Astrocyte (in vitro differentiated cells and primary cell): ENCODE results near the gene TGM2. TPM values are rescaled to one million over a fixed set of nuclear protein-coding genes. Genes with fewer than 3 reads are reported as not detected.
A peak's percentile ranks its signal among the peaks of the same experiment; 100 is the strongest.

Experiments
- DNase-seq: peaks from one replicate; pipeline ENCODE4 v3.0.0-alpha.2; 2010; ENCODE audit warnings: low read depth
- FAIRE-seq: peaks from 2 replicates; lab custom pipeline; 2011; peaks lifted over from hg19 to GRCh38; lab: Jason Lieb, UNC
- H2AFZ ChIP-seq: 2 replicates; pipeline ENCODE4 v1.6.0; 2012; ENCODE audit warnings: low read depth, low read length, inconsistent platforms
- H3K27ac ChIP-seq: 2 replicates; pipeline ENCODE4 v1.5.1; 2011; ENCODE audit warnings: low read depth, low read length, inconsistent platforms
- H3K27me3 ChIP-seq: 2 replicates; pipeline ENCODE4 v1.6.0; 2011; ENCODE audit warnings: low read length, inconsistent platforms; ENCODE audit not compliant: insufficient read depth
- H3K36me3 ChIP-seq: 2 replicates; pipeline ENCODE4 v1.5.1; 2011; ENCODE audit warnings: low read length, inconsistent platforms; ENCODE audit not compliant: insufficient read depth
- H3K4me1 ChIP-seq: 2 replicates; pipeline ENCODE4 v1.5.1; 2011; ENCODE audit warnings: low read length, inconsistent platforms; ENCODE audit not compliant: insufficient read depth
- H3K4me2 ChIP-seq: 2 replicates; pipeline ENCODE4 v1.6.0; 2012; ENCODE audit warnings: low read length, inconsistent platforms
- H3K4me3 ChIP-seq: 2 replicates; pipeline ENCODE4 v1.5.1; 2011; ENCODE audit warnings: low read depth, mild to moderate bottlenecking, low read length, inconsistent platforms; ENCODE audit not compliant: insufficient read depth
- H3K79me2 ChIP-seq: 2 replicates; pipeline ENCODE4 v1.6.0; 2012; ENCODE audit warnings: mild to moderate bottlenecking, low read length, inconsistent platforms; ENCODE audit not compliant: insufficient read depth
- H3K9ac ChIP-seq: 2 replicates; pipeline ENCODE4 v1.6.0; 2012; ENCODE audit warnings: mild to moderate bottlenecking, low read length, inconsistent platforms
- H3K9me3 ChIP-seq: 2 replicates; pipeline ENCODE4 v1.5.1; 2012; ENCODE audit warnings: low read depth, mild to moderate bottlenecking, low read length, inconsistent platforms; ENCODE audit not compliant: insufficient read depth
- H4K20me1 ChIP-seq: 2 replicates; pipeline ENCODE4 v1.6.0; 2012; ENCODE audit warnings: low read length, inconsistent platforms; ENCODE audit not compliant: insufficient read depth
- H3K27ac Mint-ChIP-seq: one replicate; pipeline ENCODE4 v1.8.0; 2021; ENCODE audit warnings: mild to moderate bottlenecking, mixed read lengths; ENCODE audit not compliant: unreplicated experiment
- H3K27me3 Mint-ChIP-seq: one replicate; pipeline ENCODE4 v1.8.0; 2021; ENCODE audit warnings: low read depth, mixed read lengths; ENCODE audit not compliant: unreplicated experiment
- H3K36me3 Mint-ChIP-seq: one replicate; pipeline ENCODE4 v1.8.0; 2021; ENCODE audit warnings: low read depth, mixed read lengths; ENCODE audit not compliant: unreplicated experiment
- H3K4me1 Mint-ChIP-seq: one replicate; pipeline ENCODE4 v1.8.0; 2021; ENCODE audit warnings: low read depth, mixed read lengths; ENCODE audit not compliant: unreplicated experiment
- H3K4me3 Mint-ChIP-seq: one replicate; pipeline ENCODE4 v1.8.0; 2021; ENCODE audit warnings: mild to moderate bottlenecking, moderate library complexity, mixed read lengths; ENCODE audit not compliant: unreplicated experiment
- H3K9me3 Mint-ChIP-seq: one replicate; pipeline ENCODE4 v1.8.0; 2021; ENCODE audit warnings: mild to moderate bottlenecking, mixed read lengths; ENCODE audit not compliant: unreplicated experiment
- CTCF ChIP-seq: IDR thresholded peaks from 2 replicates; pipeline ENCODE4 v1.5.1; 2011; ENCODE audit warnings: low read depth, mild to moderate bottlenecking, inconsistent platforms, low read length, moderate library complexity; ENCODE audit not compliant: insufficient read depth
- EZH2 ChIP-seq: IDR thresholded peaks from 2 replicates; pipeline ENCODE4 v1.6.1; 2012; ENCODE audit warnings: mild to moderate bottlenecking, low read length, inconsistent platforms; ENCODE audit not compliant: insufficient read depth
- total RNA-seq: library from RNA; stranded (reverse); gene quantifications from 2 replicates; pipeline ENCODE4 v1.2.1, GENCODE V29; 2021

TGM2 gene
- total RNA-seq, 1 donor from 2014 or later: 98.9 TPM

GRCh38 chr20:38186788-38187221 is 21.7 kb upstream of the TGM2 start:
- no peaks in the 10 kb centered on the region for H3K36me3 Mint-ChIP-seq
- peaks cover 4% of the 10 kb centered on the region for H3K27me3 Mint-ChIP-seq
- Histone ChIP-seq H3K27ac (peak overlapping the region; percentile 39), H4K20me1 (no peaks in the 10 kb centered on the region), H3K4me1 (peaks cover 18% of the 10 kb centered on the region), H2AFZ (no peak overlapping the region), H3K9ac (no peak overlapping the region), H3K79me2 (no peaks in the 10 kb centered on the region), H3K9me3 (no peaks in the 10 kb centered on the region), H3K4me3 (no peak overlapping the region), H3K4me2 (peak overlapping the region; percentile 17), H3K27me3 (no peaks in the 10 kb centered on the region), H3K36me3 (no peaks in the 10 kb centered on the region)
- peak overlapping the region; percentile 41 for H3K27ac Mint-ChIP-seq
- peaks cover 5% of the 10 kb centered on the region for H3K9me3 Mint-ChIP-seq
- FAIRE-seq (peak; percentile 39), DNase-seq (peak; percentile 82)
- H3K4me3 Mint-ChIP-seq: no peak overlapping the region
- TF ChIP-seq EZH2 (no peak), CTCF (no peak)
- H3K4me1 Mint-ChIP-seq: peaks cover 24% of the 10 kb centered on the region

- peak overlapping the region; percentile 6 for H2AFZ ChIP-seq
- DNase-seq (peak; percentile 68), FAIRE-seq (no peak)
- Mint-ChIP-seq H3K4me1 (peaks cover 13% of the 10 kb centered on the region), H3K27me3 (no peaks in the 10 kb centered on the region), H3K4me3 (no peak overlapping the region), H3K36me3 (no peaks in the 10 kb centered on the region), H3K9me3 (peaks cover 5% of the 10 kb centered on the region), H3K27ac (no peak overlapping the region)
- no peaks in the 10 kb centered on the region for H4K20me1 ChIP-seq
- H3K4me3 ChIP-seq: no peak overlapping the region
- no peaks in the 10 kb centered on the region for H3K79me2 ChIP-seq
- no peak overlapping the region for H3K9ac ChIP-seq
- TF ChIP-seq EZH2: no peak
- no peak for TF ChIP-seq CTCF
- H3K9me3 ChIP-seq: no peaks in the 10 kb centered on the region
- H3K27ac ChIP-seq: peak overlapping the region; percentile 41
- H3K4me1 ChIP-seq: peaks cover 21% of the 10 kb centered on the region
- no peaks in the 10 kb centered on the region for H3K36me3 ChIP-seq
- H3K4me2 ChIP-seq: no peak overlapping the region
- H3K27me3 ChIP-seq: no peaks in the 10 kb centered on the region
Measured at GRCh38 chr20:38184101-38184500, 19.0 kb upstream of the TGM2 start.

GRCh38 chr20:38181971-38182370 is 16.9 kb upstream of the TGM2 start:
- Histone ChIP-seq H3K27me3 (no peaks in the 10 kb centered on the region), H3K4me1 (peaks cover 18% of the 10 kb centered on the region), H3K9ac (no peak overlapping the region), H3K4me3 (no peak overlapping the region), H3K36me3 (no peaks in the 10 kb centered on the region), H4K20me1 (no peaks in the 10 kb centered on the region), H3K79me2 (no peaks in the 10 kb centered on the region), H3K27ac (no peak overlapping the region), H2AFZ (no peak overlapping the region), H3K4me2 (no peak overlapping the region), H3K9me3 (no peaks in the 10 kb centered on the region)
- no peaks in the 10 kb centered on the region for H3K36me3 Mint-ChIP-seq
- H3K9me3 Mint-ChIP-seq: peaks cover 5% of the 10 kb centered on the region
- DNase-seq (no peak), FAIRE-seq (no peak)
- H3K27ac Mint-ChIP-seq: no peak overlapping the region
- peaks cover 1% of the 10 kb centered on the region for H3K27me3 Mint-ChIP-seq
- TF ChIP-seq EZH2 (no peak), CTCF (no peak)
- H3K4me1 Mint-ChIP-seq: peaks cover 9% of the 10 kb centered on the region
- H3K4me3 Mint-ChIP-seq: no peak overlapping the region
